BLaER1 (cell line): Measurements from ENCODE around the gene PSMB5.

ENCODE experiments used
- H3K27ac ChIP-seq: shearing (Covaris generic); formaldehyde crosslinking; 2 replicates; pipeline ENCODE4 v1.8.1; 2022
- H3K27me3 ChIP-seq: shearing (Covaris generic); formaldehyde crosslinking; 2 replicates; pipeline ENCODE4 v1.8.1; 2022
- H3K36me3 ChIP-seq: shearing (Covaris generic); formaldehyde crosslinking; 2 replicates; pipeline ENCODE4 v1.8.1; 2022
- H3K4me1 ChIP-seq: shearing (Covaris generic); formaldehyde crosslinking; 2 replicates; pipeline ENCODE4 v1.8.1; 2022
- H3K4me2 ChIP-seq: shearing (Covaris generic); formaldehyde crosslinking; 2 replicates; pipeline ENCODE4 v1.8.1; 2022
- H3K4me3 ChIP-seq: shearing (Covaris generic); formaldehyde crosslinking; 2 replicates; pipeline ENCODE4 v1.8.1; 2022
- H3K9ac ChIP-seq: shearing (Covaris generic); formaldehyde crosslinking; 2 replicates; pipeline ENCODE4 v1.8.1; 2022
- H3K9me3 ChIP-seq: shearing (Covaris generic); formaldehyde crosslinking; 2 replicates; pipeline ENCODE4 v1.8.1; 2022
- H4K20me1 ChIP-seq: shearing (Covaris generic); formaldehyde crosslinking; 2 replicates; pipeline ENCODE4 v1.8.1; 2022
- Cebpa-rat ChIP-seq: shearing (Covaris generic); IDR thresholded peaks from 2 replicates; pipeline ENCODE4 v1.8.1; 2022

Gene PSMB5

GRCh38 chr14:23060536-23061260 lies 26.0 kb upstream of the PSMB5 start:
- Histone ChIP-seq H3K9me3 (no peaks in the 10 kb centered on the region), H3K27me3 (0 out of 2 replicates have a peak, but pooled peaks cover 7% of the 10 kb centered on the region), H3K27ac (no peak overlapping the region), H3K4me2 (peak overlapping the region; percentile 97; the same call in 1 of the 2 replicates), H3K4me1 (peaks cover 51% of the 10 kb centered on the region), H3K9ac (no peak overlapping the region), H3K4me3 (no peak overlapping the region), H3K36me3 (peaks cover 76% of the 10 kb centered on the region), H4K20me1 (peaks cover 74% of the 10 kb centered on the region)
- TF ChIP-seq Cebpa-rat, result no peak

GRCh38 chr14:23058654-23059504 lies 24.2 kb upstream of the PSMB5 start:
- peaks cover 57% of the 10 kb centered on the region for H3K36me3 ChIP-seq

GRCh38 chr14:23057757-23058653 lies 23.3 kb upstream of the PSMB5 start:
- no peak for TF ChIP-seq Cebpa-rat
- H3K36me3 ChIP-seq, result peaks cover 51% of the 10 kb centered on the region
- peaks cover 57% of the 10 kb centered on the region for H3K4me1 ChIP-seq
- H3K4me3 ChIP-seq, result peak overlapping the region; percentile 75
- peaks cover 48% of the 10 kb centered on the region for H4K20me1 ChIP-seq
- H3K27me3 ChIP-seq, result 0 out of 2 replicates have a peak, but pooled peaks cover 7% of the 10 kb centered on the region
- H3K4me2 ChIP-seq, result peak overlapping the region; percentile 97
- H3K9ac ChIP-seq, result peak overlapping the region; percentile 77
- no peak overlapping the region for H3K27ac ChIP-seq
- H3K9me3 ChIP-seq, result no peaks in the 10 kb centered on the region

More at GRCh38 chr14:23058654-23059504, 24.2 kb upstream of the PSMB5 start:
- H3K27ac ChIP-seq, result no peak overlapping the region
- peak overlapping the region; percentile 97 for H3K4me2 ChIP-seq
- no peak overlapping the region; the same call in 1 of the 2 replicates for H3K9ac ChIP-seq
- peaks cover 57% of the 10 kb centered on the region for H3K4me1 ChIP-seq
- TF ChIP-seq Cebpa-rat, result no peak
- H3K9me3 ChIP-seq, result no peaks in the 10 kb centered on the region
- H4K20me1 ChIP-seq, result peaks cover 55% of the 10 kb centered on the region
- H3K27me3 ChIP-seq, result 0 out of 2 replicates have a peak, but pooled peaks cover 7% of the 10 kb centered on the region
- no peak overlapping the region for H3K4me3 ChIP-seq

- H3K36me3 ChIP-seq, result peaks cover 43% of the 10 kb centered on the region
- H3K9me3 ChIP-seq, result no peaks in the 10 kb centered on the region
- peaks cover 57% of the 10 kb centered on the region for H3K4me1 ChIP-seq
- peak within 1 kb of the TSS; percentile 41; the same call in 1 of the 2 replicates for H3K27ac ChIP-seq
- peak within 1 kb of the TSS; percentile 77 for H3K9ac ChIP-seq
- TF ChIP-seq Cebpa-rat, result no peak
- H4K20me1 ChIP-seq, result peaks cover 39% of the 10 kb centered on the region
- H3K4me2 ChIP-seq, result peak within 1 kb of the TSS; percentile 97
- H3K27me3 ChIP-seq, result 0 out of 2 replicates have a peak, but pooled peaks cover 7% of the 10 kb centered on the region
- H3K4me3 ChIP-seq, result peak within 1 kb of the TSS; percentile 75
These were observed 22.5 kb upstream of the PSMB5 start, which contains the start of gene CDH24 for GRCh38 chr14:23056956-23057756. CDH24 (minus strand) TSS chr14:23057520; CDS start chr14:23055733, 1,787 bp downstream.

GRCh38 chr14:23056145-23056955 lies 21.6 kb upstream of the PSMB5 start:
- H3K4me3 ChIP-seq, result peak overlapping the region; percentile 75
- H3K4me1 ChIP-seq, result peaks cover 57% of the 10 kb centered on the region
- H3K27me3 ChIP-seq, result 0 out of 2 replicates have a peak, but pooled peaks cover 7% of the 10 kb centered on the region
- peaks cover 37% of the 10 kb centered on the region for H4K20me1 ChIP-seq
- H3K36me3 ChIP-seq, result peaks cover 35% of the 10 kb centered on the region
- no peak for TF ChIP-seq Cebpa-rat
- peak overlapping the region; percentile 77 for H3K9ac ChIP-seq
- H3K4me2 ChIP-seq, result peak overlapping the region; percentile 97
- no peaks in the 10 kb centered on the region for H3K9me3 ChIP-seq
- no peak overlapping the region for H3K27ac ChIP-seq

DNA sequence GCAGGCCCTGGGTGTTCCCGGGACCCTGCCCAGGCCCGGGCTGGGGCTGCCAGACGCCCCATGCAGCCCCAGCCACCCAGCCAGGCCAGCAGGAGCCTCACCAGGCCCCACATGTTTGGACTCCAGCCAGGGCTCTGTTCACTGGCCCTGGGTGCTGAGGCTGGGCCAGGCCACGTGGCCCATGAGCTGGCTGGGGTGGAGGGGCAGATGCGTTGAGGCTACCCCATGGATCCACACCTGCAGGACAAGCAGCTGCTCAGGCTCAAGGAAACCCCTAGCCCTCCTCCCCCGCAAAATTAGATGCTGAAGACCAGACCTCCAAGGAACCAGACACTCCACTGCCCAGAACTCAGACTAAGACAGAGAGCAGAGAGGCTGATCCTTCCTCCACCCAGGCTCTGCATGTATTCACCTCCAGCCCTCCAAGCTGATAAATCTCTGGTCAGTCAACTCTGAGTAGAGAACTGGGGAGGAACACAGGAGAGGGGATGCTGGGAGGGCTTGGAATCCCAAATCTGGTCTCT lies 21.0 kb upstream of the PSMB5 start:
- Histone ChIP-seq H4K20me1 (peaks cover 31% of the 10 kb centered on the region), H3K27ac (0 out of 2 replicates have a peak overlapping the region, but pooled peaks have one; percentile 35), H3K36me3 (peaks cover 29% of the 10 kb centered on the region), H3K4me1 (peaks cover 51% of the 10 kb centered on the region), H3K4me2 (peak overlapping the region; percentile 97), H3K27me3 (0 out of 2 replicates have a peak, but pooled peaks cover 7% of the 10 kb centered on the region), H3K4me3 (no peak overlapping the region), H3K9me3 (no peaks in the 10 kb centered on the region), H3K9ac (peak overlapping the region; percentile 77; the same call in 1 of the 2 replicates)
- TF ChIP-seq Cebpa-rat, result no peak

DNA sequence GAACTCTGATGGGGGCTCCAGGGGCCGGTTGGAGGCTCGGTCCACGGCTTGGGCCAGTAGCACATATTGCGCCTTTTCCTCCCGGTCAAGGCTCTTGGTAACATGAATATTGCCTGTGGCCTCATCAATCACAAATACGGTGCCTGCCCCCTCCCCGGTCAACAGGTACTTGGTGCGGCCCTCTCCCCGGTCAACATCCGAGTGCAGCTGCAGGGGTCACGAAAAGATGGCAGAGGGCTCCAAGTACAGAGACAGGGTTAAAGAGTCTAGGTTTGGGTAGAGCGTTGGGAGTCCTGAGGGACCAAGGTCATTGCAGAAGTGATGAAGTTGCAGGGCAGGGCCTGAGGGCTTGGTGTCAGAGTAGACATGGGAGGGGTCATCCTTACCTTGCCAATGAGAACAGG lies 20.4 kb upstream of the PSMB5 start:
- TF ChIP-seq Cebpa-rat, result no peak
- H3K9me3 ChIP-seq, result no peaks in the 10 kb centered on the region
- H3K9ac ChIP-seq, result 0 out of 2 replicates have a peak overlapping the region, but pooled peaks have one; percentile 77
- H3K4me3 ChIP-seq, result no peak overlapping the region
- H3K36me3 ChIP-seq, result peaks cover 23% of the 10 kb centered on the region
- H4K20me1 ChIP-seq, result peaks cover 26% of the 10 kb centered on the region
- peaks cover 46% of the 10 kb centered on the region for H3K4me1 ChIP-seq
- 0 out of 2 replicates have a peak, but pooled peaks cover 7% of the 10 kb centered on the region for H3K27me3 ChIP-seq
- H3K4me2 ChIP-seq, result peak overlapping the region; percentile 97; the same call in 1 of the 2 replicates
- H3K27ac ChIP-seq, result no peak overlapping the region
